HS-27A (cell line): ENCODE data around the gene DGCR6L.
"Not testable (repeated sequence)": the region's sequence is repeated elsewhere in the genome, so short reads cannot be mapped to it uniquely, and the experiment has no call there.

Experiments used
- DNase-seq: peaks from one replicate; pipeline ENCODE4 v3.0.0-alpha.2; 2012; ENCODE audit warnings: low read depth, missing footprints

Gene DGCR6L

GRCh38 chr22:20325996-20326395 is 6.1 kb upstream of the DGCR6L start:
- DNase-seq, result not testable (repeated sequence)

- DNase-seq, result no peak
Measured at GRCh38 chr22:20324139-20324516, 4.3 kb upstream of the DGCR6L start.

GRCh38 chr22:20321552-20322211 is 1.8 kb upstream of the DGCR6L start:
- DNase-seq, result not testable (repeated sequence)

- not testable (repeated sequence) for DNase-seq
Measured at GRCh38 chr22:20320659-20321551, 1.0 kb upstream of the DGCR6L start.

- no peak for DNase-seq
Measured at GRCh38 chr22:20319041-20319744, 667 bp downstream of the DGCR6L start.

GRCh38 chr22:20318043-20318688 is 1.7 kb downstream of the DGCR6L start:
- not testable (repeated sequence) for DNase-seq

GRCh38 chr22:20317402-20318042 is 2.3 kb downstream of the DGCR6L start:
- DNase-seq, result not testable (repeated sequence)

- DNase-seq, result no peak
Measured at GRCh38 chr22:20316844-20317401, 2.9 kb downstream of the DGCR6L start.

- no peak for DNase-seq
Measured at GRCh38 chr22:20316217-20316843, 3.5 kb downstream of the DGCR6L start.

GRCh38 chr22:20315337-20316216 is 4.3 kb downstream of the DGCR6L start:
- no peak for DNase-seq

GRCh38 chr22:20314741-20315336 is 5.0 kb downstream of the DGCR6L start:
- DNase-seq, result not testable (repeated sequence)

- not testable (repeated sequence) for DNase-seq
Measured at GRCh38 chr22:20314206-20314605, 5.7 kb downstream of the DGCR6L start.

GRCh38 chr22:20313306-20314077 is 6.4 kb downstream of the DGCR6L start:
- not testable (repeated sequence) for DNase-seq

- no peak for DNase-seq
Measured at GRCh38 chr22:20312396-20313191, 7.3 kb downstream of the DGCR6L start.

GRCh38 chr22:20311249-20312062 is 8.4 kb downstream of the DGCR6L start:
- DNase-seq, result not testable (repeated sequence)

- not testable (repeated sequence) for DNase-seq
Measured at GRCh38 chr22:20310773-20311172, 9.1 kb downstream of the DGCR6L start.

GRCh38 chr22:20310180-20310579 is 9.7 kb downstream of the DGCR6L start:
- not testable (repeated sequence) for DNase-seq
